ENCODE results near the gene TNS3.

Gene TNS3

DNA sequence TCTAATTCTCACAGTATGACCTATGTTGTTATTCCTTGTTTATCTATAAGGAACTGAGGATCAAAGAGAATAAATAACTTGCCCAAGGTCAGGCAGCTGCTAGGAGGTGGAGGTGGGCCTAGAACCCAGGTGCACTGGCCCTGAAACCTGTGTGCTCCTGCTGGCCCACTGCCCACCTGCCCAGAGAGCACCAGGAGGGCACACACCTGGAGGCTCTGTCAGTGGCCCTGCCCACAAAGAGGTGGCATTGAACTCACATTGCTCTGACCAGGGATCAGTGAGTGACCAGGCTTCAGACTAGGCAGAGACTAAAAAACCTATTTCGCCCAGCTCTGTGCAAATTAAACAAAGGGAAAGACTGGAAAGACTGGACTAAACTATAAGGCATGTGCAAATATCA is 210.6 kb downstream of the TNS3 start:
- DNase-seq (ENCODE audit: low read depth, low spot score), result no peak

- peak; percentile 46 for DNase-seq (ENCODE audit: low read depth, low spot score)
Measured at GRCh38 chr7:47370461-47371042, 211.4 kb downstream of the TNS3 start.

GRCh38 chr7:47369736-47370135 is 212.2 kb downstream of the TNS3 start:
- DNase-seq (ENCODE audit: low read depth, low spot score), result no peak

DNA sequence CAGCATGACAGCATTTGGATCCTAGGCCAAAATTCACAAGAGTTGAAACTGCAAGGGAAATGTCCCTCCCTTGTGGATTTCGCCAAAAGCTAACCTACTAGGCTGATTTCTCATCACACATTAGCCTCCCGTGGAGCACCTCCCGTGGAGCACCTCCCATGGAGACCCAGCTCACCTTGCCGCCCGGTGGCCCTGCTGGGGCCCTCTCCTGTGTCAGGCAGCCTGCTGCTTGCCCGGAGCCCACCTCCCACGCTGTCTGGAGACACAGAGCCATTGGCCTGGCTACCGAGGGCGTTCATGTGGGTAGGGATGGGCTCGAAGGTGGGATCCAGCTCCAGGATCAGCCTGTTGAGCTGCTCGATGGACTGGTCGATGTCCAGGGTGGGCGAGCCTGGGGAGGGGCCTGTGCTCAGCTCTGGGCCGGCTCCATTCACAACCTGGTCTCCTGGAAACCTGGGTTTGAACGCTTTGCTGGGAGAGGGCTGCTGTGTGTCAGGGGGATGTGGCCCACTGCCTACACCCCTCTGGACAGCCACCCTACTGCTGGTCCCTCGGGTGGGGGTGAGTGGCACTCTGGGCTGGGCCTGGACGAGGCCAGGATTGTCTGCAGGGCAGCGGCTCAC is 213.6 kb downstream of the TNS3 start:
- no peak for DNase-seq (ENCODE audit: low read depth, low spot score)

DNA sequence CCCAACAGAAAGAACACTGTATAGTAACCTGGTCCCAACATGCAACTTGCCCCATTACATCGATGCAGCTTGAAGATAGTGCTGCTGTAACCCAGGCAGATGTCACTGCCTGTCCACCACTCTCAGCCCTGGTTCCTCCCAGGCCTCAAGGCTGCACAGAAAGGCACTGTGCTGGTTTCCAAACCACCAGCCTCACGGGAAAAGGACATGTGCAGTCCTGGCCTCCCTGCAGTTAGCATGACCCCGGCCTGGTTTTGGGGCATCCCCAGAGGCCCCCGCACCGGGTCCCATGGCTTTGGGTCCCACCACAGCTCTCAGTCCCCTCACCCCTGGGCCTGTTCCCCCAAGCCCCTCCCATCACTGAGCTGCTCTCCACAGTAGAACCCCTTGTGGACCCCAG is 214.5 kb downstream of the TNS3 start:
- no peak for DNase-seq (ENCODE audit: low read depth, low spot score)

DNA sequence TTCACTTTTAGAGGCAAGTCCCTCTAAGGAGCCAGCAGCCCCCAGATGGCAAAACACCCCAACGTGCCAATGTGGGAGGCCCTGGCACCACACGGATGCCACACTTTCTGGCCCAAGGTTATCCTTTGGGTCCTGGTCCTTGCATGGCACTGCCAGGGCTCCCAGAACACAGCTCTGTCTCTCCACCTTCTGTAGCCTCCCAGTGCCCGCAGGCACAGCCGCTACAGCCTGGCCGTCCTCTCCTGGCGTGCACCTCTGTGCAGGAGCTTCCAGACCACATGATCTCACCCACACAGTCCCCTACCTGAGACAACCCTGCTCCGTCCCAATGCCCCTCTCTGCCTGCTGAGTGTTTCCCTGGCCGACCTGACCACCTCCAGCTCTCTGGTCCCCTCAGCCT is 215.0 kb downstream of the TNS3 start:
- no peak for DNase-seq (ENCODE audit: low read depth, low spot score)

DNA sequence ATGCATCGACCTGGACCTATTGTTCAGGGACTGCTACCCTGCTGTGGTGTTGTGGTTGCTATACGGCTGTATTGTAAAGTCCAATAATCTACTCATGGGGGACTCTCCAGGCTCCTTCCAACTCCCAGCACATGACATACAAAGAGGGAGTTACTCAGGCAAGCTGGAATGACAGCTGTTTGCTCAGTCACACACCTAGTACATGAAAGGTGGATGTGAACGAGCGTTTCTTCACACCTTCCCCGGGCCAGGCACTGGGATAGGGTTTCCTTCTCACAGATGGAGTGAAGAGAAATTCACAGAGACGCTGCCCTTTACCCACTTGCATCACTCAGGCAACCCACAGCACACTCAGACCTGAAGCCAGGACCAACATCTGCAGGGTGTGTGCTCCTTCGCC is 215.7 kb downstream of the TNS3 start:
- DNase-seq (ENCODE audit: low read depth, low spot score), result no peak

GRCh38 chr7:47362984-47363383 is 218.9 kb downstream of the TNS3 start:
- no peak for DNase-seq (ENCODE audit: low read depth, low spot score)

GRCh38 chr7:47361746-47362215 is 220.1 kb downstream of the TNS3 start:
- peak; percentile 93 for DNase-seq (ENCODE audit: low read depth, low spot score)

GRCh38 chr7:47361236-47361635 is 220.7 kb downstream of the TNS3 start:
- DNase-seq (ENCODE audit: low read depth, low spot score), result no peak

- DNase-seq (ENCODE audit: low read depth, low spot score), result no peak
Measured at GRCh38 chr7:47360301-47360900, 221.5 kb downstream of the TNS3 start.

GRCh38 chr7:47358944-47359588 is 222.8 kb downstream of the TNS3 start:
- no peak for DNase-seq (ENCODE audit: low read depth, low spot score)

- no peak for DNase-seq (ENCODE audit: low read depth, low spot score)
Measured at GRCh38 chr7:47358357-47358756, 223.6 kb downstream of the TNS3 start.

DNA sequence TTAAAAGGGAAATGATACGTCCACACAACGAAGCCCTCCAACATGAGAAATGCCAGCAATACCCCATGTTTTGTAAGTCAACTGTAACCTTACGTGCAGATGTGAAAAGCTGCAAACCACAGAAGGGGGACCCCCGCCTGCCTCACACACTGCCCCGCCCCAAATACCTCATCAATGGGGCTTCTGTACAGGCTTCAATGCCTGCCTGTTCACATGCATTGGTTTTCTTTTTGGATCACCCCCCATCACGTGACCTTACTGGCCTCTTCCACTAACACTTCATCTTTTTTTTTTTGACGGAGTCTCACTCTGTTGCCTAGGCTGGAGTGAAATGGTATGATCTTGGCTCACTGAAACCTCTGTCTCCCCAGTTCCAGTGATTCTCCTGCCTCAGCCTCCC is 224.0 kb downstream of the TNS3 start:
- no peak for DNase-seq (ENCODE audit: low read depth, low spot score)

DNA sequence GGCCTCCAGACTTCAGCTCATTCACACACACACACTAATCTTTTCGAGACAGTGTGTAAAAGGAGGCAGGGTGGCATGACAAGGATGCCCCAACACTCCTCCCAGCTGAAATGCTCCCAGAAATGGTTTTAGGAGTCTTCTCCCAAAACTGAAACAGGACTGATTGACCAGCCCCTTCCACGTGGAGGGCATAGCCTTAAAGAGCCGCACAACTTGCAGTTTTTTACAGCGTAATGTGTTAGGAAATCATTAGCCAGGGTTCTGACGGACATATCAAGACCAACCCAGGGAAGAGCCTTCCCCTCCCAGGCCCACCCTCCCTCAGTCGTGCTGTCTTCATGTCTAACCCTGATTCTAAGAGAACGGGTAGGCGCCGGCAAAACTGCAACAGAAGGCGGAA is 224.6 kb downstream of the TNS3 start:
- DNase-seq (ENCODE audit: low read depth, low spot score), result no peak

- DNase-seq (ENCODE audit: low read depth, low spot score), result no peak
Measured at GRCh38 chr7:47356261-47356660, 225.7 kb downstream of the TNS3 start.

- no peak for DNase-seq (ENCODE audit: low read depth, low spot score)
Measured at GRCh38 chr7:47355684-47356083, 226.2 kb downstream of the TNS3 start.

DNA sequence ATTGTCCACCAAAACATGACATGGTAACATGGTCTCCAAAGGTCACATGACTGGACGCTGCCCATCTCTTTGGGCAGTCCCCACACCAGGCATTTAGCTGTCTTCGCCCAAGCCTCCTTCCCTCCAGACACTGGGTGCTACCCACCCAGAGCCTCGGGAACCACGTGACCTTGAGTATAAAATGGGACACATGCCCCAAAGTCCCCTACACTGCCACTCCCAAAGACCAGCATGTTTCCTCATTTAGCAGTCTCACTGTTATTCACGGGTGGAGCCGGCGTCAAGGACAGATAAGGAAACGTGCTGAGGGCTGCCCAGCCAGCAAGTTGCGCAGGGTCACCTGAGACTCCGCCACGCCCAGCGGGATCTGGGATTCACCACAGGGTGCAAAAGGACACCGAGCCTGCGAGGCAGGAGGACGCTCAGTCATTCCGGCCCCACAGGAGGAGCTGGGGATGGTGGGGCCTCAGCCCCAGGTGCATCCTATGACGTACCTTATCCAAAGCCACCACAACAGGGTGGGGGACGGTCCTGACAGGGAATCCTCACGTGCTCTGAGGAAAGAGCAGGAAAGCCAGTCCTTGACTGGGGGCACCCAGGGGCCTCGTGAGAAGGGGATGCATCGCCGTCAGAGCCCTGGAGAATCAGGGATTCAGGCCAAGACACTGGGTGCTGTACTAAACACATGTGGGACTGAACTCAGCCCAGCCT is 226.9 kb downstream of the TNS3 start:
- no peak for DNase-seq (ENCODE audit: low read depth, low spot score)

DNA sequence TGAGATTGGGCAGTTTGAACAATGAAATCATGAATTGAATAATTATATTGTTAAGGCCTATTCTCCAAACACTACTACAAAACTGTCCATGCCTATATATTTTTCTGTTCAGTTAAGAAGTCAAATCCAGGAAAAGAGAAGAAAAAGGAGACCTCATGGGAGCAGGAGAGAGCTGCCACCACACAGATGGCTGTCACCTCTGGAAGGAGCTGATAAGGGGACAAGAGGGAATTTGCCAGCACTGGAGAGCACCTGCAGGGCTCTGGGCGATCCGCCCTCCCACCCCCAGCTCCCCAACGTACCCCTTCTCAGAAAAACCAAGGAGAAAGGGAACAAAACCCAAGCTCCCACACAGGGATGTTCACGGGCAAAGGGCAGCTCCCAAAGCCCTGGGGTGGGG is 227.8 kb downstream of the TNS3 start:
- DNase-seq (ENCODE audit: low read depth, low spot score), result no peak

GRCh38 chr7:47352394-47352968 is 229.4 kb downstream of the TNS3 start:
- no peak for DNase-seq (ENCODE audit: low read depth, low spot score)

- DNase-seq (ENCODE audit: low read depth, low spot score), result no peak
Measured at GRCh38 chr7:47351233-47352154, 230.4 kb downstream of the TNS3 start.

All from astrocyte of the hippocampus (primary cell).